Gastrocnemius medialis (tissue), 4 donors: ENCODE results near the gene PRKCE.

Experiments used
- CTCF ChIP-seq, 5 experiments: fragments of 450-650 bp in 3 of 5; fragments of 200-600 bp in 2 of 5; sonication (generic) in 2 of 5; IDR thresholded peaks in 4 of 5; conservative IDR thresholded peaks in 1 of 5; 1 replicate in 4 of 5; 2 replicates in 1 of 5; pipeline ENCODE4 v1.5.1; 2016 to 2019; ENCODE audit warnings: antibody characterized with exemption in 5 of 5, mild to moderate bottlenecking in 3 of 5, moderate library complexity in 3 of 5
- POLR2A ChIP-seq, 2 donors: fragments of 450-650 bp; IDR thresholded peaks; one replicate each; pipeline ENCODE4 v1.6.1; 2017; ENCODE audit warnings: antibody characterized with exemption in 2 of 2, mild to moderate bottlenecking in 2 of 2, moderate library complexity in 2 of 2

GRCh38 chr2:45813003-45813941 lies 161.8 kb downstream of the PRKCE start:
- TF ChIP-seq CTCF (IDR thresholded peaks at IDR 0.05 in 4 of 5, conservative IDR thresholded peaks at IDR 0.05 in 1 of 5) (no peak), POLR2A (IDR thresholded peaks at IDR 0.05) (no peak)
